HEK293 (cell line): Measurements from ENCODE around the gene SLC9A9.

Source experiments
- CTCF ChIA-PET: fragments of 350-600 bp; formaldehyde crosslinking; extraction: SDS; loops from one replicate; lab custom pipeline; 2021; ENCODE audit warnings: antibody characterized with exemption; lab: Yijun Ruan, JAX
- POLR2A ChIA-PET: fragments of 300-600 bp; formaldehyde crosslinking; extraction: SDS; loops from one replicate; lab custom pipeline; 2020; ENCODE audit warnings: antibody characterized with exemption, inconsistent platforms; lab: Yijun Ruan, JAX
- H3K27ac ChIP-seq: fragments of 200-500 bp; sonication (Bioruptor generic); 2 replicates; pipeline ENCODE4 v1.5.1; 2014; ENCODE audit warnings: low read depth, low read length, control low read depth, inconsistent platforms; ENCODE audit errors: extremely low read depth
- H3K36me3 ChIP-seq, 2 experiments: fragments of 200-500 bp in 1 of 2; sonication (Bioruptor generic) in 1 of 2; 1 replicate in 1 of 2; 2 replicates in 1 of 2; pipeline ENCODE4 v1.5.1; 2014 to 2017; ENCODE audit warnings: inconsistent platforms in 2 of 2, low read length in 2 of 2; ENCODE audit not compliant: control insufficient read depth in 2 of 2, insufficient read depth in 1 of 2
- H3K4me1 ChIP-seq: fragments of 200-500 bp; sonication (Bioruptor generic); 2 replicates; pipeline ENCODE4 v1.5.1; 2014; ENCODE audit warnings: mild to moderate bottlenecking, low read length, inconsistent platforms; ENCODE audit not compliant: control insufficient read depth, insufficient read depth
- H3K4me3 ChIP-seq: 2 replicates; pipeline ENCODE4 v1.5.1; 2011; ENCODE audit warnings: low read depth, mild to moderate bottlenecking, control low read depth, low read length, moderate library complexity
- H3K9me3 ChIP-seq: fragments of 200-500 bp; sonication (Bioruptor generic); 2 replicates; pipeline ENCODE4 v1.5.1; 2014; ENCODE audit warnings: low read depth, low read length, inconsistent platforms; ENCODE audit not compliant: control insufficient read depth, insufficient read depth
- BCL6B ChIP-seq: fragments of 450-650 bp; formaldehyde crosslinking; IDR thresholded peaks from 2 replicates; pipeline ENCODE4 v1.5.1; 2017; ENCODE audit warnings: missing biosample characterization, missing genetic modification characterization
- GLIS1 ChIP-seq: fragments of 450-650 bp; formaldehyde crosslinking; IDR thresholded peaks from 2 replicates; pipeline ENCODE4 v1.5.1; 2016; ENCODE audit warnings: missing biosample characterization, missing genetic modification characterization
- GLIS2 ChIP-seq: fragments of 450-650 bp; formaldehyde crosslinking; IDR thresholded peaks from 2 replicates; pipeline ENCODE4 v1.5.1; 2016; ENCODE audit warnings: missing biosample characterization, missing genetic modification characterization
- HOXC10 ChIP-seq: sonication (generic); formaldehyde crosslinking; IDR thresholded peaks from 2 replicates; pipeline ENCODE4 v1.8.1; 2023; ENCODE audit warnings: mild to moderate bottlenecking, missing genetic modification reagents
- ZBTB11 ChIP-seq: fragments of 450-650 bp; formaldehyde crosslinking; conservative IDR thresholded peaks from 2 replicates; pipeline ENCODE4 v1.5.1; 2016; ENCODE audit warnings: low read depth, missing biosample characterization, missing genetic modification characterization
- ZBTB17 ChIP-seq: fragments of 450-650 bp; formaldehyde crosslinking; IDR thresholded peaks from 2 replicates; pipeline ENCODE4 v1.5.1; 2016; ENCODE audit warnings: missing biosample characterization, missing genetic modification characterization
- ZFP3 ChIP-seq: fragments of 450-650 bp; formaldehyde crosslinking; IDR thresholded peaks from 2 replicates; pipeline ENCODE4 v1.5.1; 2016; ENCODE audit warnings: low read depth, missing biosample characterization, missing genetic modification characterization
- ZNF138 ChIP-seq: fragments of 450-650 bp; formaldehyde crosslinking; IDR thresholded peaks from 2 replicates; pipeline ENCODE4 v1.5.1; 2016; ENCODE audit warnings: missing biosample characterization, missing genetic modification characterization, borderline replicate concordance
- ZNF174 ChIP-seq: fragments of 450-650 bp; formaldehyde crosslinking; IDR thresholded peaks from 2 replicates; pipeline ENCODE4 v1.5.0; 2017; ENCODE audit warnings: missing biosample characterization, mild to moderate bottlenecking, missing genetic modification characterization
- ZNF175 ChIP-seq: fragments of 450-650 bp; formaldehyde crosslinking; IDR thresholded peaks from 2 replicates; pipeline ENCODE4 v1.5.1; 2016; ENCODE audit warnings: missing biosample characterization, missing genetic modification characterization
- ZNF292 ChIP-seq: fragments of 450-650 bp; formaldehyde crosslinking; IDR thresholded peaks from 2 replicates; pipeline ENCODE4 v1.5.1; 2016; ENCODE audit warnings: low read depth, missing biosample characterization, missing genetic modification characterization, borderline replicate concordance
- ZNF473 ChIP-seq: fragments of 450-650 bp; formaldehyde crosslinking; IDR thresholded peaks from 2 replicates; pipeline ENCODE4 v1.5.1; 2017; ENCODE audit warnings: missing biosample characterization, missing genetic modification characterization
- ZNF513 ChIP-seq: fragments of 450-650 bp; IDR thresholded peaks from 2 replicates; pipeline ENCODE4 v1.5.1; 2018; ENCODE audit warnings: missing biosample characterization, missing genetic modification characterization
- ZNF518A ChIP-seq: fragments of 450-650 bp; formaldehyde crosslinking; conservative IDR thresholded peaks from 2 replicates; pipeline ENCODE4 v1.5.1; 2016; ENCODE audit warnings: low read depth, missing biosample characterization, missing genetic modification characterization
- ZNF530 ChIP-seq: fragments of 450-650 bp; formaldehyde crosslinking; IDR thresholded peaks from 2 replicates; pipeline ENCODE4 v1.5.1; 2016; ENCODE audit warnings: low read depth, missing biosample characterization, missing genetic modification characterization
- ZNF777 ChIP-seq: fragments of 450-650 bp; formaldehyde crosslinking; IDR thresholded peaks from 2 replicates; pipeline ENCODE4 v1.5.1; 2017; ENCODE audit warnings: missing biosample characterization, missing genetic modification characterization, borderline replicate concordance
- ZSCAN4 ChIP-seq: fragments of 450-650 bp; formaldehyde crosslinking; IDR thresholded peaks from 2 replicates; pipeline ENCODE4 v1.5.1; 2017; ENCODE audit warnings: missing biosample characterization, missing genetic modification characterization

SLC9A9 gene

GRCh38 chr3:143450632-143451031 lies 397.6 kb downstream of the SLC9A9 start:
- CTCF ChIA-PET, result interaction anchor here (0.6 kb wide), 1 partner anchor 217 kb away, joined by 3 read pairs; no protein-coding TSS in a partner anchor
- Histone ChIP-seq H3K4me1 (no peaks in the 10 kb centered on the region), H3K9me3 (no peaks in the 10 kb centered on the region), H3K36me3 (no peaks in the 10 kb centered on the region), H3K27ac (no peak overlapping the region), H3K4me3 (no peak overlapping the region)
- POLR2A ChIA-PET, result no interaction called here
- TF ChIP-seq ZNF518A (tag by site-specific recombination) (no peak), ZNF175 (no peak), ZNF513 (tag by site-specific recombination) (no peak), ZBTB17 (tag by site-specific recombination) (no peak), ZNF530 (tag by site-specific recombination) (no peak), ZFP3 (tag by site-specific recombination) (no peak), ZNF174 (tag by site-specific recombination) (no peak), GLIS1 (tag by site-specific recombination) (no peak), GLIS2 (tag by site-specific recombination) (no peak), HOXC10 (CRISPR knock-in tag) (no peak), ZNF138 (no peak), ZBTB11 (tag by site-specific recombination) (no peak), ZNF473 (tag by site-specific recombination) (no peak), ZNF777 (no peak), ZSCAN4 (tag by site-specific recombination) (no peak), ZNF292 (tag by site-specific recombination) (no peak), BCL6B (no peak)
